HG03469 (cell line): ENCODE measurements around the gene SEC14L5.
A peak's percentile ranks its signal among the peaks of the same experiment; 100 is the strongest.
"Not testable (repeated sequence)": the region's sequence is repeated elsewhere in the genome, so short reads cannot be mapped to it uniquely, and the experiment has no call there.

Experiments
- ATAC-seq: cut with Tn5 transposase; IDR thresholded peaks from one replicate; pipeline ENCODE4 v1.9.1; 2021; ENCODE audit warnings: mild to moderate bottlenecking, moderate library complexity, moderate number of reproducible peaks; ENCODE audit not compliant: unreplicated experiment

The SEC14L5 gene

DNA sequence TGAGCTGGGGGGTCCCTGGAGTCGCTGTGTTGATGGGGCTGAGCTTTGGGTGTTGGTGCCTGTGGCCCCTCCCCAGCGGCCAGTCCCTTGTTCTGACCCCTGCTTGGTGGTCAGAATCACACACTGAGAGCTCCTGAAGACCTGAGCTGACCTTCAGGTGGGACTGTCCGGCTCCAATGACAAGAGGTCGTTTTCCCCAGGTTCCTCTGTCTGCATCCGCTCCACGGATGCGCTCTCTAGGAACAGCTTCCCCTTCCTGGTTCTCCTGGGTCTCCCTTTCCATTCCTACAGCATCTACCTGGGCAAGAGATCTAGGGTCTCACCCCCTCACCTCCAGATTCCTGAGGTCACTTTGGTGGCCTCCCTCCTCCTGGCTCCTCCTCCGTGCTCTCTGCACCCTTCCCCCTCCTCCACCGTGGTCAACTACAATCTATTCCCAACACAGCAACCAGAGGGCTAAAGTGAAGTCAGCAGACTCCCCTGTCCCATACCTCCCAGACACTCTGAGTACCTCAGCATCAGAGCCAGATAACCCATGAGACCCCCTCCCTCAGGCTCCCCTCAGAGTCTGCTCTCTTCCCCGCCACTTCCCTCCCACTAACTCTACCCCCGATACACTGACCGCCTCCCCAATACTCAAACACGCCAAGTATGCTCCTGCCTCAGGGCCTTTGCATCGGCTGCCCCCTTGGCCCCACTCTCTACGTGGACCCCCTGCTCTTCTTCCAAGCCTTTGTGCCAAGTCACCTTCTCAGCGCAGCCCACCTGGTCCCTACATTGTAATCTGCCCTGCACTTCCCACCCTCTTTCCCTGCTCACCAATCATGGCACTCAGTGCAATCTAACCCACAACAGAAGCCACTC, 9.0 kb upstream of the SEC14L5 start:
- no peak for ATAC-seq

DNA sequence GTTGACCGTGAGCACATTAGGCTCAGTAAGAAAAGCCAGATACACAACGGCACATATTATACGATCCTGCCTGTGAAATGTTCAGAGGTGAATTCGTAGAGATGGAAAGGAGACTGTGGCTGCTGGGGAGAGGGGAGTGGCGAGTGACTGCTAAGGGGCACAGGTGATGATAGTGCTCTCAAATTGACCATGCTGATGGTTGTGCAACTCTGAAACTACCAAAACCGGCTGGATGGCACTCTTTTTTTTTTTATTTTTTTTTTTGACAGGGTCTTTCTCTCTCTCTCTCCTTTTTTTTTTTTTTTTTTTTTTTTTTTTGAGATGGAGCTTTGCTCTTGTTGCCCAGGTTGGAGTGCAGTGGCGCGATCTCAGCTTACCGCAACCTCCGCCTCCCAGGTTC, 8.1 kb upstream of the SEC14L5 start:
- ATAC-seq, result no peak

DNA sequence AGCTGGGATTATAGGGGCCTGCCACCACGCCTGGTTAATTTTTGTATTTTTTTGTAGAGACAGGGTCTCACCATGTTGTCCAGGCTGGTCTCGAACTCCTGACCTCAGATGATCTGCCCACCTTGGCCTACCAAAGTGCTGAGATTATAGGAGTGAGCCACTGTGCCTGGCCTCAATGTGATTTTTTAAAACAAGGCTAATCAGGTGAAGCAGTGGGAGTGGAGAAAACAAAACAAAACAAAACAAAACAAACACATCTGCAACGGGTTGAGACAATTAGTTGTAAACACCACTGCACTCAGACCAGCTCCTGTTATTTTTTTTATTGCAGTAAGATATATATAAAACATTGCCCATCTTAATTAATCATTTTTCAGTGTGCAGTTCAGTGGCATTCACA, 6.5 kb upstream of the SEC14L5 start:
- ATAC-seq, result not testable (repeated sequence)

DNA sequence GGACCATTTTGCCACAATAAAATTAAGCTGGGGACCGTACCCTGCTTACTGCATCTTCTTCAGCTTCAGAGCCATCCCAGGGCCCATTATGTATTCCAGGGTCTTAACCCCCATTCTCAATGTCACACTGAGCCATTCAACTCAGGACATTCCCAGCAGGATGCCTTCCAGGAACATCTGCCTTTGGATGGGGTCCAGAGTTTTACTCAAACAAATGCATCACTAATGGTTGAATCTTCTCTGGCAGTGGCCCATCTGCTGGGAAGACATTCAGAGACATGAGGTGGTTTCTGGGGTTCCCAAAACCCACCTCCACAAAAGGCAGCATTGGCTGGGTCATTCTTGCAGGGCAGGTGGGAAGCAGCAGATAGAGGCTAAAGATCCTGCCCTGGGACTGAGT, 3.4 kb upstream of the SEC14L5 start:
- no peak for ATAC-seq

DNA sequence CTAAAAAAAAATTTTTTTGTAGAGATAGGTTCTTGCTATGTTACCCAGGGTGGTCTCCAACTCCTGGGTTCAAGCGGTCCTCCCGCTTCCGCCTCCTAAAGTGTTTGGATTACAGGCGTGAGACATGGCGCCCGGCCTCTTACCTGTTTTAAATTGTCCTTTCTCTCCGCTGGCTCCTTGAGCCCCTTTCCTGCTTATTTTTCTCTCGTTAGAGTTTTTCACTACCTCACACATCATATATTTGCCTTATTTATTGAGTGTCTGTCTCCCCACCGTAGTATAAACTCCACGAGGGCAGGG, 760 bp upstream of the SEC14L5 start:
- ATAC-seq, result no peak

DNA sequence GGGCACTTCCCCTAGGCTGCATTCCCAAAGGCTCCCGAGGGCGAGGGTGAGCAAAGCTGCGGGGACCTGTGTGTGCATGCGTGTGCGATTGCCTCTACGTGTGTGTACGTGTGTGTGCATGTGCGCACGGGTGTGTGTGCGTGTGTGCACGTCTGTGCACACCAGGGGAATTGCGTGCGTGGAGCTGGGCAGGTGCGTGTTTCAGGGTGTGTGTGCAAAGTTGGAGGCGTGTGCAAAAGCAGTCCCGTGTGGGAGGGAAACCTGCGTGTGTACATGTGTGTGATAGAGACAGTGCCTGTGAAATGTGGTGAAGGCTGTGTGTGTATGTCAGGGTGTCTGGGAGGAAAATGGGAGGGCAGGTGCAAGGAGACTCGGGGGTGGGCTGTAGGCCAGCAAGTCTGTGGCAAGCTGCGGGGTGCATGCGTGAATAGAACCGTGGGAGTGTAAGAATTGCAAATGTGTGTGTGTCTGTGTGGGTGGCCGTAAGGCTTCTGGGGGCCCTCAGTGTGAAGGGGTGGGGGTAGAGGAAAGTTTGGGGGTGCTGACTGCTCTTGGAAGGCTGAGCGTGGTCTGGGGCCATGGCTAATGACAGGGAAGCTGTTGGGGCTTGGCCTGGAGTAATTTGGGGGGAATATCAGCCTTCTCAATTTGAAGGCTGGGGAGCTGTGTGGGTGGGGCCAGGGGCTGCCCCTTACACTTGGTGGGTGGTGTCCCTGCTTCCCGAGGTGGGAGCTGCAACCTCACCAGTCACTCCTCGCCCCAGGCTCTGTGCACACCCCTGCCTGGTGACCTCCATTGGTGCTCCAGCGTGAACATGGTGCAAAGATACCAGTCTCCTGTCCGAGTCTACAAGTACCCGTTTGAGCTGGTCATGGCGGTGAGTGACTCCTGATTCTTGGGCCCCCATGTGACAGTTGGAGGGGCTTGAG, 644 bp downstream of the SEC14L5 start:
- no peak for ATAC-seq

DNA sequence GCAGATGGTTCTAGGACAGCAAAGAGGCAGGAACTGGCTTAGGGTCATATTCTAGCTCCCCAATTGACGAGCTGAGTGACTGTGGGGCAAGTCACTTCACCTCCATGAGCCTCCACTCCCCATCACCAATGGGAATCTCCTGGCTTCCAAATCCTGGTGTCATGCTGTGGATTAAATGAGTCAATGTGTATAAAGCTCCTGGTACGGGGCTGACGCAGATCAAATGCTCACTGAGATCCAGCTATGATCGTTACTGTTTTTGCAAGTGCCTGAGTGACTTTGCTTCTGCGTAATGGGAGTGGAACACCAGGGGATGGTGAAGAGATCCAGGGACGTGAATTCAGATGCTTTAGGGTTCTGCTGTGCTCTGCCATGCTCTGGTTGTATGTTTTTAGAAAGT, 2.4 kb downstream of the SEC14L5 start:
- ATAC-seq, result no peak

DNA sequence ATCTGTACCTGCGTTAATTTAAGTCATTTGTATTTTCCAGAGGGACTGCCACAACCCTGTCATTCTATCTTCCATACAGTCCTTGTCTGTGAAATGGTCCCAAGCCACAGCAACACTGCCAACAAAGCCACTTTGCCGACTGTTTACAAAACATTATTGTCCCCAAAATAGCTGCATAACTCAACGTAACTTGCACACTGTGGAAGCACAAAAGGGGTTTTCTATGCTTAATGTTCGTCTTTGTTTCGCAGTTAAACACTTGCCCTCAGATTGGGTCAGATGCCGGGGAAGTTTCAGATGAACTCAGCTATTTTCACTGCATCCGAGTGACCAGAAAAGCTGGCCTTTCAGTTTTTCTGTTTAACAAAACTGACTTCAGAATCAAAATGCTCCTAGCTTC, 4.6 kb downstream of the SEC14L5 start:
- ATAC-seq, result no peak

DNA sequence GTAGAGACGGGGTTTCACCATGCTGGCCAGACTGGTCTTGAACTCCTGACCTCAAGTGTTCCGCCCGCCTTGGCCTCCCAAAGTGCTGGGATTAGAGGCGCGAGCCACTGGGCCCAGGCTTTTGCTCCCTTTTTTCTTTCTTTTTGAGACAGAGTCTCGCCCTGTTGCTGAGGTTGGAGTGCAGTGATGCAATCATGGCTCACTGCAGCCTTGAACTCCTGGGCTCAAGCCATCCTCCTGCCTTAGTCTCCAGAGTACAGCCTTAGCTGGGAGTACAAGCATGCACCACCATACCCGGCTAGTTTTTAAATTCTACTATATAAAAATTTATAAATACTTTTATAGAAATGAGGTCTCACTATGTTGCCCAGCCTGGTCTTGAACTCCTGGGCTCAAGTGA, 5.4 kb downstream of the SEC14L5 start:
- ATAC-seq, result not testable (repeated sequence)

DNA sequence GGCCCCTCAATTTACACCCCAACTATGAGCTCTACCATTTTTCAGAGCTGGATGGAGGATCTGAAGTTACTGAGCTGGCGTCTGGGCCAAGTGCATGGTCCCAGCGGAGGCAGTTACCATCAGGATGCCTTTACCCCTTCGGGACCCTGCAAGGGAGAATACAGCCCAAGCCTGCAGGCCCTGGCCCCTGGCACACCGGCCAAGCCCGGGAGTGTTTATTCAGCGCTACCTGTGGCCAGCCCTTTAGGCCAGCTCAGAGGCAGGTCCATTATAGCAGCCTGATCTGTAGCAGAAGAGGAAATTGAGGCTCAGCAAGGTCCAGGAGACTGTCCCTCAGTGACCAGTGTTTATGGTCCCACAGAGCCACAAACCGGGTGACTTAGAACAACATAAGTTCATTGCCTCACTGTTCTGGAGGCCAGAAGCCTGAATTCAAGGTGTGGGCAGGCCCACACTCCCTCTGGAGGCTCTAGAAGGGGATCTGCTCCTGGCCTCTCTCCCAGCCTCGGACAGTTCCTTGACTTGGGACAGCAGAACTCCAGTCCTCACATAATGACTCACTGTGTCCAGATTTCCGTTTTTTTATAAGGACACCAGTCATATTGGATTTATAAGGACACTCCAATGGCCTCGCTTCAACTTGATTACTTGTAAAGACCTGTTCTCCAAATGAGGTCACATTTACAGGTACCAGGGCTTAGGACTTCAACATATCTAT, 8.8 kb downstream of the SEC14L5 start:
- ATAC-seq, result no peak

DNA sequence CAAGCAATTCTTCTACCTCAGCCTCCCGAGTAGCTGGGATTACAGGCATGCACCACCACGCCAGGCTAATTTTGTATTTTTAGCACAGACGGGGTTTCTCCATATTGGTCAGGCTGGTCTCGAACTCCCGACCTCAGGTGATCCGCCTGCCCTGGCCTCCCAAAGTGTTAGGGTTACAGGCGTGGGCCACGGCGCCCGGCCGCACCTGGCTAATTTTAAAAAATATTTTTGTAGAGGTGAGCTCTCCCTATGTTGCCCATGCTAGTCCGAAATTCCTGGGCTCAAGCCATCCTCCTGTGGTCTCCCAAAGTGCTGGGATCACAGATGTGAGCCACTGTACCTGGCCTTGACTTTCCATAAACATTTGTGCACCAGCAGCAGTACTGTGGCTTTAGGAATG, 10.1 kb downstream of the SEC14L5 start:
- ATAC-seq, result not testable (repeated sequence)

DNA sequence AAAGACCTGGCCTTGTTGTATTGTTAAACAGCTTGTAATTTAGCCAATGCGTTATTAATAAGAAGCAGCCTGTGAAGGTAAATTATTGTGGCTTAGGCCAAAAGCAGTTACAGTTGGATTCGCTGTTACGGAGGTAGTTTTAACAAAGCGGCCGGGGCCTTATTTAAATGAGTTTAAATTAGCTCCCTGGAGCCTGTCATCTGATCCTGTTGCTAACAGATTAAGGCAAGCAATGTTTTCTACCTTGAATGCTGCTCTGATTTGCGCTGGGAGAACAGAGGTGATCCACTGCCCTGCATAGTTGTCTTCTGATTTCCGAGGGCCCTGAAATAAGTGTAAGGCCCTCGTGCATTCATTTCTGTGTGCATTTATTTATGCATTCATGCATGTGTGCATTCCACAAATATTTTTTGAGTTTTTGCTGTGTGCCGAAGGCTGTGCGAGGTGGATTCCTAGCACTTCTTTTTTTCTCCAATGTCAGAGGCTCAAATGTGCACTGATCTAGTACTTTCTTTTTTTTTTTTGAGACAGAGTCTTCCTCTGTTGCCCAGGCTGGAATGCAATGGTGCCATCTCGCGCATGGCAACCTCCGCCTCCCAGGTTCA, 10.9 kb downstream of the SEC14L5 start:
- ATAC-seq, result no peak

DNA sequence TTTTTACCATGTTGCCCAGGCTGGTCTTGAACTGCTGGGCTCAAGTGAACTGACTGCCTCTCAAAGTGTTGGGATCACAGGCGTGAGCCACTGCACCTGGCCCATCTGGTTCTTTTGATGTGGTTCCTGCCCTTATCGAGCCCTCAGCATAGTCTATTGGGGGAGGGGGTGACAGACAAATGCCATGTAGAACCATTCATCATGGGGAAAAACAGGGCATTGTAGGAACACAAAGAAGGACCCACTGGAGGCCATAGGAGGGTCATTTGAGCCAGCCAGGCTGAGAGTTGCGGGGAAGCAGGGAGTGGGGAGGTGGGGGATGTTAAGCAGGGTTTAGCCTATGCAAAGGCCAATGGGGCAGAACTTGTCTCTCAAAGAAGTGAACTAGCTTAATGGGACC, 11.9 kb downstream of the SEC14L5 start:
- ATAC-seq, result no peak

DNA sequence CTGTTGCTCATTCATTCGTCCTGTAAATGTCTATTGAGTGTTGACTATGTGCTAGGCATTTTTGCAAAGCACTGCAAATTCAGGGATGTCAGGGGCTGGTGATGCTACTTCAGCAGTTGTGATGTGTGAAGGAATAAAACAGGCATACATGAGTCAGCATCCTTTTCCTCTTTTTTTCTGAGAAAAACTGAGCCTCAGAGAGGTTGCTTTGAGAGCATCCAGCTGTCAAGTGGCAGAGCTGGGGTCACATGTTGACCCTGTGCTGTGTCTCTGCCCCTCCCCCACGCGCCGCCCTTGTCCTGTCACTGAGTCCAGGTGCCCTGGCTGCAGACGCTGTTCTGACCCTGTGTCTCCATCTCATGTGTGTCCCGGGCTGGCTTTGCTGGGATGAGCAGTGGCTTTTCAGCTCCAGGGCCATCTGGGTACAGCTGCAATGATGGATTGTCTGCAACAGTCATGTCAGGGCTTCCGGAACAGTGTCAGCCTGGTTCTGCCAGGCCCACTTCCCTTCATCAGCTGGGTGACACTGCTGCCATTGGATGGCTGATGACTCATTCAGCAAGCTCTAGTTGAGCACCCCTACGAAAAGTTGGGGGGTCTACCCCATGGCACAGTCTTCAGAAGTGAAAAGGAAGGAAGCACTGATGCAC, 14.9 kb downstream of the SEC14L5 start:
- no peak for ATAC-seq

DNA sequence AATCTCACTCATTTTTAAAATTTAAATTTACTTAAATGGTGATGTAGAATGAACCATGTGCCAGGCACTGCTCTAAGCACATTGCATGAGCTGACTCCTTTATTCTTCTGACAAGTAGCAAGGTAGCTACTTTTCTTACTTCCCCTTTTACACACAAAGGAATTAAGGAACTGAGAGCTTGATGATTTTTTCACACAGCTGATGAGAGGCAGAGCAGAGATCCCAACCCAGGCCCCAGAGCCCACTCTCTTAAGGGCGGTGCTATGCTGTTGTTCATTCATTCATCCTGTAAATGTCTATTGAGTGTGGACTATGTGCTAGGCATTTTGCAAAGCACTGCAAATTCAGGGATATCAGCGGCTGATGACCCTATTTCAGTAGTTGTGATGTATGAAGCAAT, 17.9 kb downstream of the SEC14L5 start:
- peak; percentile 99 for ATAC-seq

DNA sequence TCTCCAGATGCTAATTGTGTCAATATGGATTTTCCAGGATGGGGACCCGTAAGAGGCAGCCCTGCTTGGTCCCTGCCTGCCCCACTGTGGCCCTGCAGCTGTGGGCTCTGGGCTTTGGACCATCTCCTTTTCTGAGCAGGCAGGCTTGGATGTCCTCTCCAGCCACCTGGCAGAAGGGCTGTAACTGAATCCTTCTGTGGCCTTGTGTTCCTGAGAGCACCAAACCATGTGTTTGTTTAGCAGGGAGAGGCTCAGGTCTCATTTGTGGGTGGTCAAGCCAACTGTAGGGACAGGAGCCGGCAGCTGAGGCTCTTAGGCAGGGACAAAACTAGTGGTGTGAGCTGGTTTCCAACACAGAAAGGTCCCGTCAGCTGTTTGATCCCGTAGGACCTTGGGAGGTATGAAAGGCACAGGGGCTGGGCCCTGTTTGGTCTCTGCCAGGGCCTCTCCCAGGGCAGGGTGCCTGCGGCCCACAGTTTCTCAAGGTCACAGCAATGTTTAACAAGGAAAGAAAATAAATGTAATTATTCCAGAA, 18.5 kb downstream of the SEC14L5 start:
- no peak for ATAC-seq

DNA sequence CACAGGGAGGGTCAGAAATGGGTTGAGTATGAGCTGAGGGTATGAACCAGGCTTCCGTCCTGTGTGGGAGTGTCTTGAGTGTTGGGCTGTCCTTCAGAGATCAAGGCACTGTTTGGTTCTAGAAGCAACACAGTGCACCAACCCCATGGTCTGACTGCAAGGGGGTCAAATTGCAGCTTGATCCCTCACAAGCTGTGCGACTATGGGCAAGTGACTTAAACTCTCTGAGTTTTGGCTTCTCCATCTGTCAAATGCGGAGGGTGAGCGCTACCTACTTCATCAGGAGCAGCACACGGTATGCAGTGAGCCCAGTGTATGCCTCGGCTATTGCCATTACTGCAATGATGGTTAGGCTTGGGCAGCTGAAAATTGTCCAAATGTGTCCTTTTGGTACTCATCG, 21.0 kb downstream of the SEC14L5 start:
- no peak for ATAC-seq

DNA sequence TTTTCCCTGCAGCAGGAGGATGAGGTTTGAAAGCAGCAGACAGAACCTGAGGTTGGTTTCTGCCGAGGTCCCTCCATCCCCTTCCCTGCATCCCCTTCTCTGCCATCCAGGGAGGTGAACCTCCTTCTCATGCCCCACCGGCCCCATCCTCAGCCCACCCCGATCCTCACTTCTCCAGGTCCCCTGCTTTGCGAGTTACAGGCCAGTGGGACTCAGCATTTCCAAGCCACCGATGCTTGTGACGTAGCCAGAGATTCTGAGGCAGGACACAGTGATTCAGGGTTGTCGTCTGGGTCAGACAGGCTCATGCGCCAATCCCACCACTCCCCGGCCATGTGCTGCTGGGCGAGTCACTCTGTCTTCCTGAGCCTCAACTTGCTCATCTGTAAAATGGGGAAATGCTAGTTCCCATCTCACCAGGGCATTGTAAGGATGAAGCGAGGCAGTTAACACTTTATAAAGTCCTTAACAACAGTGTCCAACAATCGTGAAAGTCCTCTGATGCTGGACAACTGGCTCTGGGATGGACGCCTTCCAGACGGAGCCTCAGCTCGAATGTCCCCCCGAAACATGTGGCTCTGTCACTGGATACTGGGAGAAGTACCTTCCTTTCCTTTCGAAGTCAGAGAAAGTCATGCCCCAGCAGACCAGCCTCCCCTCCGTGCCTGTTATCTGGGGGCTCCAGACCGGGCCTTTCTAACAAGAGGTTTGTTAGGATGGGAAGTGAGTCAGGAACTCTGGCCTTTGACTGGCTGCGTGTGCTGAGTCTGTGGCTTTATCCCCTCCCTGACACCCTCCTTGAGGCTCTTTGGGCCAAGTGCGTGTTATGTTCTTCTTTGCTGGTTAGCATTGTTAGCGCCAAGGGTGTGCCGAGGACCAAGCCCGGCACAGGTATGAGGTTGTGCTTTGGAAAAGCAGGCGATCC, 21.9 kb downstream of the SEC14L5 start:
- no peak for ATAC-seq

DNA sequence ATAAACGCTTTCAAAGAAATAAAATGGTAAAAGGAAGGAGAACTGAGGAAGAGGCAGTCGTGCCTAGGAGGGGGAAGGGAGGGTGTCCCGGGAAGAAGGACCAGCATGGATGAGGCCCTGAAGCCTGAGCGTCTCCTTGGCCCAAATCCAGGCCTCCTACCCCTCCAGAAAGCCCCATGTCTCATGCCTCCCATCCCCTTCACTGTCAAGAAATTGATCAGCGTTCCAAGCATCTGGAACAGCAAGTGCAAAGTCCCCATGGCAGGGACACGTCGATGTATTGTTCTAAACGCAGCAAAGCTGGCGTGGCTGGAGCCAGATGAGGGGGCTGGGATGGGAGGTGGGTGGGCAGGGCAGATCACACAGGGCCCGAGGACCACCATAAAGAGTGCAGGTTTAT, 22.6 kb downstream of the SEC14L5 start:
- no peak for ATAC-seq
